RWPE2 (cell line): ENCODE measurements around the gene EVI2B.
"Not testable (repeated sequence)": the region's sequence is repeated elsewhere in the genome, so short reads cannot be mapped to it uniquely, and the experiment has no call there.

Experiments
- ATAC-seq: fragments of 200-7000 bp; cut with Tn5 transposase; 3 replicates; pipeline ENCODE4 v1.9.1; 2021; ENCODE audit warnings: low read depth
- DNase-seq: peaks from one replicate; pipeline ENCODE4 v3.0.0-alpha.2; 2020; ENCODE audit warnings: low spot score
- H3K27ac ChIP-seq: fragments of 450-650 bp; 2 replicates; pipeline ENCODE4 v1.5.1; 2017; ENCODE audit warnings: mild to moderate bottlenecking; ENCODE audit not compliant: poor library complexity, severe bottlenecking
- H3K27me3 ChIP-seq: fragments of 250-450 bp; sonication (Bioruptor Pico); 2 replicates; pipeline ENCODE4 v1.5.1; 2021; ENCODE audit warnings: mild to moderate bottlenecking, moderate library complexity; ENCODE audit not compliant: insufficient read depth, poor library complexity, severe bottlenecking
- H3K36me3 ChIP-seq: fragments of 250-450 bp; sonication (Bioruptor Pico); 2 replicates; pipeline ENCODE4 v1.5.1; 2020; ENCODE audit warnings: low read depth, mild to moderate bottlenecking, moderate library complexity
- H3K4me1 ChIP-seq: fragments of 250-450 bp; sonication (Bioruptor Pico); 2 replicates; pipeline ENCODE4 v1.5.1; 2021; ENCODE audit warnings: mild to moderate bottlenecking, moderate library complexity; ENCODE audit not compliant: insufficient read depth, poor library complexity, severe bottlenecking
- H3K4me3 ChIP-seq: fragments of 250-450 bp; sonication (Bioruptor Pico); 2 replicates; pipeline ENCODE4 v1.5.1; 2021; ENCODE audit warnings: mild to moderate bottlenecking, moderate library complexity; ENCODE audit not compliant: severe bottlenecking
- H3K9me3 ChIP-seq: fragments of 250-450 bp; sonication (Bioruptor Pico); 2 replicates; pipeline ENCODE4 v1.5.1; 2021; ENCODE audit warnings: mild to moderate bottlenecking, moderate library complexity; ENCODE audit not compliant: severe bottlenecking
- CTCF ChIP-seq: fragments of 450-650 bp; IDR thresholded peaks from one replicate; pipeline ENCODE4 v1.5.1; 2017; ENCODE audit warnings: mild to moderate bottlenecking, moderate library complexity; ENCODE audit not compliant: poor library complexity, severe bottlenecking

EVI2B gene

GRCh38 chr17:31313982-31314781 lies at the start of gene EVI2B:
Gene EVI2B (minus strand): TSS chr17:31314054. CDS start chr17:31305609, 8,445 bp downstream.
- Histone ChIP-seq H3K4me1 (peaks cover 39% of the 10 kb centered on the region), H3K36me3 (0 out of 2 replicates have a peak, but pooled peaks cover 12% of the 10 kb centered on the region), H3K27ac (peak within 1 kb of the TSS; percentile 89), H3K27me3 (no peaks in the 10 kb centered on the region), H3K4me3 (no peak within 1 kb of the TSS), H3K9me3 (no peaks in the 10 kb centered on the region)
- TF ChIP-seq CTCF: no peak
- ATAC-seq: peak; percentile 95
- DNase-seq: no peak

GRCh38 chr17:31357839-31358394 lies 44.1 kb upstream of the EVI2B start:
- ATAC-seq (no peak), DNase-seq (no peak)
- Histone ChIP-seq H3K27me3 (no peaks in the 10 kb centered on the region), H3K4me3 (no peak overlapping the region), H3K9me3 (no peaks in the 10 kb centered on the region), H3K27ac (no peak overlapping the region), H3K36me3 (peaks cover 79% of the 10 kb centered on the region), H3K4me1 (no peaks in the 10 kb centered on the region)
- TF ChIP-seq CTCF: no peak

DNA sequence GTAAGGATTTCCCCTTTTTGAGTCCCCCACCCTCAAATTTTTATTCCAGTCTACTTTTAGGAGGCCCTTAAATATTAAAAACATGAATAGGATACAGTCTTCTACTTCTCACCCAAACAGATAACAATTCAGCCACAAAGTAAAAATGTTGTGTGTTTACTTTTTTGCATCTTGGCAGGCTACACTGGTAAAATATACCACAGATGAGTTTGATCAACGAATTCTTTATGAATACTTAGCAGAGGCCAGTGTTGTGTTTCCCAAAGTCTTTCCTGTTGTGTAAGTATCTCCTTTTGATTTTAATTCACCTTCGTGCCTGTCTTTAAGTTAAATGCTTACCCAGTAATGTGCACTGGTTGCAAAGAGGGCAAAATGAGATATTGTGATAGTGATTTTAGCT lies 43.2 kb upstream of the EVI2B start:
- no peaks in the 10 kb centered on the region for H3K9me3 ChIP-seq
- no peak for TF ChIP-seq CTCF
- no peaks in the 10 kb centered on the region for H3K4me1 ChIP-seq
- no peak for ATAC-seq
- no peak for DNase-seq
- peaks cover 81% of the 10 kb centered on the region for H3K36me3 ChIP-seq
- no peak overlapping the region for H3K4me3 ChIP-seq
- H3K27ac ChIP-seq: no peak overlapping the region
- H3K27me3 ChIP-seq: no peaks in the 10 kb centered on the region

- Histone ChIP-seq H3K4me1 (no peaks in the 10 kb centered on the region), H3K4me3 (no peak overlapping the region), H3K27me3 (no peaks in the 10 kb centered on the region), H3K9me3 (no peaks in the 10 kb centered on the region), H3K27ac (no peak overlapping the region), H3K36me3 (peaks cover 79% of the 10 kb centered on the region)
- TF ChIP-seq CTCF: no peak
- ATAC-seq (no peak), DNase-seq (no peak)
These were observed 42.1 kb upstream of the EVI2B start for GRCh38 chr17:31355935-31356334.

- DNase-seq (no peak), ATAC-seq (no peak)
- Histone ChIP-seq H3K36me3 (peaks cover 55% of the 10 kb centered on the region), H3K4me3 (no peak overlapping the region), H3K4me1 (no peaks in the 10 kb centered on the region), H3K9me3 (no peaks in the 10 kb centered on the region), H3K27me3 (no peaks in the 10 kb centered on the region), H3K27ac (no peak overlapping the region)
- no peak for TF ChIP-seq CTCF
These were observed 35.6 kb upstream of the EVI2B start for GRCh38 chr17:31349454-31349853.

GRCh38 chr17:31345191-31345747 lies 31.4 kb upstream of the EVI2B start:
- not testable (repeated sequence) for H3K27ac ChIP-seq, DNase-seq, H3K27me3 ChIP-seq, H3K9me3 ChIP-seq, H3K4me3 ChIP-seq, H3K4me1 ChIP-seq
- ATAC-seq: peak; percentile 14; the same call in 1 of the 3 replicates
- peaks cover 52% of the 10 kb centered on the region for H3K36me3 ChIP-seq
